ENCODE data around the gene PPP1R3E. TPM values are rescaled to one million over a fixed set of nuclear protein-coding genes. Genes with fewer than 3 reads are reported as not detected.
"Not testable (repeated sequence)": the region's sequence is repeated elsewhere in the genome, so short reads cannot be mapped to it uniquely, and the experiment has no call there.

Gene PPP1R3E
- total RNA-seq, 2 experiments from 2014 or later = 43.9 to 47.9 TPM

DNA sequence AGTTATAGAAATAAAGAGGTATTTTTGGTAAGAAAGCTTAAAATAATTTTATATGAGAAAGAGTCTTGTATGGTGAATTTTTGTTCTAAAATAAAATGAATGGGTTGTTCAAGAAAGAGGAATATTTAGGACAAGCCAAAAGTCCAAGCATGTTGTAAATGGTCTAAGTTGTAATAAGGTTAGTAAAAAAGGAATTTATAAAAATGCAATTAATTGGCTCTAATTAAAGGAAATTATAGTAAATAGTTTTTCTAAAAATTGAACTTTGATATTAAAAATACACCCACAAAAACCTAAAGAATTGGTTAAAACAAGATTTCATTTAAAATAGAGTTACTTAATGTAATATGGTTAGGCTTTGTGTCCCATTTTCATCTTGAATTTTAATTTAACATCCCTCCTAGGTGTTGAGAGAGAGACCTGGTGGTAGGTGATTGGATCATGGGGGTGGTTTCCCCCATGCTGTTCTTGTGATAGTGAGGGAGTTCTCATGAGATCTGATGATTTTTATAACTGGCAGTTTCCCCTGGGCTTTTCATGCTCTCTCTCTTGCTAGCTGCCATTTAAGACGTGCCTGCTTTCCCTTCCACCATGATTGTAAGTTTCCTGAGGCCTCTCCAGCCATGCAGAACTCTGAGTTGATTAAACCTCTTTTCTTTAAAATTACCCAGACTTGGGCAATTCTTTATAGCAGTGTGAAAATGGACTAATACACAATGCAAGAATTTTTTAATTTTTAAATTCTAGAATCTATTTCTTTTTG is 37.0 kb upstream of the PPP1R3E start:
- Mint-ChIP-seq H3K27ac (no peak overlapping the region), H3K36me3 (ENCODE audit: low read depth) (peaks cover 3% of the 10 kb centered on the region), H3K9me3 (peaks cover 2% of the 10 kb centered on the region), H3K4me3 (no peak overlapping the region), H3K27me3 (peaks cover 19% of the 10 kb centered on the region), H3K4me1 (ENCODE audit: low read depth) (no peaks in the 10 kb centered on the region)
- no peak for ATAC-seq
- ChIA-PET POLR2A (no interaction called here), CTCF (interaction anchor here (0.9 to 3.1 kb wide), 2 partner anchors 12 to 40 kb away, joined by 3 to 12 read pairs; no protein-coding TSS in a partner anchor)
- TF ChIP-seq, protein P1, sequence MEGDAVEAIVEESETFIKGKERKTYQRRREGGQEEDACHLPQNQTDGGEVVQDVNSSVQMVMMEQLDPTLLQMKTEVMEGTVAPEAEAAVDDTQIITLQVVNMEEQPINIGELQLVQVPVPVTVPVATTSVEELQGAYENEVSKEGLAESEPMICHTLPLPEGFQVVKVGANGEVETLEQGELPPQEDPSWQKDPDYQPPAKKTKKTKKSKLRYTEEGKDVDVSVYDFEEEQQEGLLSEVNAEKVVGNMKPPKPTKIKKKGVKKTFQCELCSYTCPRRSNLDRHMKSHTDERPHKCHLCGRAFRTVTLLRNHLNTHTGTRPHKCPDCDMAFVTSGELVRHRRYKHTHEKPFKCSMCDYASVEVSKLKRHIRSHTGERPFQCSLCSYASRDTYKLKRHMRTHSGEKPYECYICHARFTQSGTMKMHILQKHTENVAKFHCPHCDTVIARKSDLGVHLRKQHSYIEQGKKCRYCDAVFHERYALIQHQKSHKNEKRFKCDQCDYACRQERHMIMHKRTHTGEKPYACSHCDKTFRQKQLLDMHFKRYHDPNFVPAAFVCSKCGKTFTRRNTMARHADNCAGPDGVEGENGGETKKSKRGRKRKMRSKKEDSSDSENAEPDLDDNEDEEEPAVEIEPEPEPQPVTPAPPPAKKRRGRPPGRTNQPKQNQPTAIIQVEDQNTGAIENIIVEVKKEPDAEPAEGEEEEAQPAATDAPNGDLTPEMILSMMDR (IDR thresholded peaks at IDR 0.05) = no peak
- intact Hi-C loops (cut with micrococcal nuclease) = no loop called here
- no peak for DNase-seq

DNA sequence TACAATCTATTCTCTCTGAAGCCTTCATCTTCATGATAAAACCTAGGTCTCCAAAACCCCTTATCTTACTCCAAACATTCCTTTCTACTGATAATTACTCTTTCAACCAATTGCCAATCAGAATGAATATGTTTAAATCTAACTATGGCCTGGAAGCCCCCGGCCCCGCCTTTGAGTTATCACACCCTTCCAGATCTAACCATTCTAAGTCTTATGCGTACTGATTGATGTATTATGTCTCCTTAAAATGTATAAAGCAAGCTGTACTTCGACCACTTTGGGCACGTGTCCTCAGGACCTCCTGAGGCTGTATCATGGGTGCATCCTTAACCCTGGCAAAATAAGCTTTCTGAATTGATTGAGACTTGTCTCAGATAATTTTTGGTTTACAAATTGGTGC is 33.0 kb upstream of the PPP1R3E start:
- peaks cover 2% of the 10 kb centered on the region for H3K9me3 Mint-ChIP-seq

GRCh38 chr14:23327947-23328744 is 25.5 kb upstream of the PPP1R3E start:
- no peak overlapping the region for H3K27ac Mint-ChIP-seq
- TF ChIP-seq, protein P1 (IDR thresholded peaks at IDR 0.05) = peak; percentile 86
- POLR2A ChIA-PET = interaction anchor here (1.3 to 2.7 kb wide), 3 partner anchors 24 to 52 kb away, joined by 3 to 11 read pairs (median 3); partner anchors contain the start of gene PPP1R3E
- intact Hi-C loops (cut with micrococcal nuclease) = loop anchor here (2.0 kb wide), 1 partner anchor 53 kb away; no protein-coding TSS in a partner anchor
- H3K4me1 Mint-ChIP-seq (ENCODE audit: low read depth) = peaks cover 18% of the 10 kb centered on the region
- no peaks in the 10 kb centered on the region for H3K9me3 Mint-ChIP-seq
- DNase-seq (peak; percentile 86), ATAC-seq (peak; percentile 88)
- CTCF ChIA-PET = interaction anchor here (0.8 to 7.0 kb wide), 12 partner anchors 15 to 233 kb away, joined by 3 to 86 read pairs (median 4); partner anchors contain the start of gene SLC22A17
- H3K27me3 Mint-ChIP-seq = no peaks in the 10 kb centered on the region
- peaks cover 22% of the 10 kb centered on the region for H3K36me3 Mint-ChIP-seq (ENCODE audit: low read depth)
- H3K4me3 Mint-ChIP-seq = no peak overlapping the region

More for the DNA sequence above, 33.0 kb upstream of the PPP1R3E start:
- Mint-ChIP-seq H3K36me3 (ENCODE audit: low read depth) (peaks cover 3% of the 10 kb centered on the region), H3K27me3 (peaks cover 20% of the 10 kb centered on the region), H3K27ac (no peak overlapping the region), H3K4me3 (no peak overlapping the region), H3K4me1 (ENCODE audit: low read depth) (no peaks in the 10 kb centered on the region)
- no peak for ATAC-seq
- ChIA-PET CTCF (interaction anchor here (1.1 to 3.2 kb wide), 4 partner anchors 15 to 619 kb away, joined by 3 to 13 read pairs (median 4); partner anchors contain the start of gene PABPN1), POLR2A (no interaction called here)
- DNase-seq = no peak
- intact Hi-C loops (cut with micrococcal nuclease) = no loop called here
- TF ChIP-seq, protein P1 (IDR thresholded peaks at IDR 0.05) = no peak

GRCh38 chr14:23326491-23327332 is 24.1 kb upstream of the PPP1R3E start:
- Mint-ChIP-seq H3K36me3 (ENCODE audit: low read depth) (peaks cover 35% of the 10 kb centered on the region), H3K9me3 (no peaks in the 10 kb centered on the region), H3K27me3 (no peaks in the 10 kb centered on the region), H3K4me1 (ENCODE audit: low read depth) (peaks cover 25% of the 10 kb centered on the region), H3K27ac (no peak overlapping the region), H3K4me3 (no peak overlapping the region)
- TF ChIP-seq, protein P1 (IDR thresholded peaks at IDR 0.05) = no peak
- DNase-seq (no peak), ATAC-seq (no peak)
- intact Hi-C loops (cut with micrococcal nuclease) = no loop called here
- POLR2A ChIA-PET = interaction anchor here (0.7 to 2.7 kb wide), 6 partner anchors 23 to 151 kb away, joined by 3 to 11 read pairs (median 3); partner anchors contain the start of gene PPP1R3E
- CTCF ChIA-PET = interaction anchor here (0.8 to 7.0 kb wide), 29 partner anchors 11 to 235 kb away, joined by 3 to 86 read pairs (median 4); partner anchors contain the start of genes ACIN1, CMTM5, HOMEZ and IL25

DNA sequence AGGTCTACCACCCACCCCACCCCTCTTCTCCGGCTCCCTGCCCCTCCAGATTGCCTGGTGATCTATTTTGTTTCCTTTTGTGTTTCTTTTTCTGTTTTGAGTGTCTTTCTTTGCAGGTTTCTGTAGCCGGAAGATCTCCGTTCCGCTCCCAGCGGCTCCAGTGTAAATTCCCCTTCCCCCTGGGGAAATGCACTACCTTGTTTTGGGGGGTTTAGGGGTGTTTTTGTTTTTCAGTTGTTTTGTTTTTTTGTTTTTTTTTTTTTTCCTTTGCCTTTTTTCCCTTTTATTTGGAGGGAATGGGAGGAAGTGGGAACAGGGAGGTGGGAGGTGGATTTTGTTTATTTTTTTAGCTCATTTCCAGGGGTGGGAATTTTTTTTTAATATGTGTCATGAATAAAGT is 23.1 kb upstream of the PPP1R3E start:
- DNase-seq; ATAC-seq; H3K9me3 Mint-ChIP-seq; intact Hi-C loops (cut with micrococcal nuclease); H3K4me3 Mint-ChIP-seq; H3K27me3 Mint-ChIP-seq; H3K27ac Mint-ChIP-seq: not testable (repeated sequence)
- POLR2A ChIA-PET = interaction anchor here (0.6 to 2.7 kb wide), 2 partner anchors 54 to 127 kb away, joined by 3 to 11 read pairs; no protein-coding TSS in a partner anchor
- peaks cover 35% of the 10 kb centered on the region for H3K36me3 Mint-ChIP-seq (ENCODE audit: low read depth)
- H3K4me1 Mint-ChIP-seq (ENCODE audit: low read depth) = peaks cover 25% of the 10 kb centered on the region
- CTCF ChIA-PET = interaction anchor here (1.1 to 7.0 kb wide), 6 partner anchors 25 to 213 kb away, joined by 3 to 86 read pairs (median 6); no protein-coding TSS in a partner anchor

All from activated CD8-positive, alpha-beta T cell treated with anti-CD3 and anti-CD28 coated beads for 36 hours (primary cell).